Measurements from ENCODE around the gene TLE5.

GRCh38 chr19:3024509-3024869 lies 37.8 kb downstream of the TLE5 start:
- no peak for TF ChIP-seq POLR2A (IDR thresholded peaks at IDR 0.05)
- TF ChIP-seq, protein P1, sequence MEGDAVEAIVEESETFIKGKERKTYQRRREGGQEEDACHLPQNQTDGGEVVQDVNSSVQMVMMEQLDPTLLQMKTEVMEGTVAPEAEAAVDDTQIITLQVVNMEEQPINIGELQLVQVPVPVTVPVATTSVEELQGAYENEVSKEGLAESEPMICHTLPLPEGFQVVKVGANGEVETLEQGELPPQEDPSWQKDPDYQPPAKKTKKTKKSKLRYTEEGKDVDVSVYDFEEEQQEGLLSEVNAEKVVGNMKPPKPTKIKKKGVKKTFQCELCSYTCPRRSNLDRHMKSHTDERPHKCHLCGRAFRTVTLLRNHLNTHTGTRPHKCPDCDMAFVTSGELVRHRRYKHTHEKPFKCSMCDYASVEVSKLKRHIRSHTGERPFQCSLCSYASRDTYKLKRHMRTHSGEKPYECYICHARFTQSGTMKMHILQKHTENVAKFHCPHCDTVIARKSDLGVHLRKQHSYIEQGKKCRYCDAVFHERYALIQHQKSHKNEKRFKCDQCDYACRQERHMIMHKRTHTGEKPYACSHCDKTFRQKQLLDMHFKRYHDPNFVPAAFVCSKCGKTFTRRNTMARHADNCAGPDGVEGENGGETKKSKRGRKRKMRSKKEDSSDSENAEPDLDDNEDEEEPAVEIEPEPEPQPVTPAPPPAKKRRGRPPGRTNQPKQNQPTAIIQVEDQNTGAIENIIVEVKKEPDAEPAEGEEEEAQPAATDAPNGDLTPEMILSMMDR (IDR thresholded peaks at IDR 0.05), result no peak
